ENCODE data around the gene SAMD11.
"Not testable (repeated sequence)": the region's sequence is repeated elsewhere in the genome, so short reads cannot be mapped to it uniquely, and the experiment has no call there.

Gene SAMD11, protein sequence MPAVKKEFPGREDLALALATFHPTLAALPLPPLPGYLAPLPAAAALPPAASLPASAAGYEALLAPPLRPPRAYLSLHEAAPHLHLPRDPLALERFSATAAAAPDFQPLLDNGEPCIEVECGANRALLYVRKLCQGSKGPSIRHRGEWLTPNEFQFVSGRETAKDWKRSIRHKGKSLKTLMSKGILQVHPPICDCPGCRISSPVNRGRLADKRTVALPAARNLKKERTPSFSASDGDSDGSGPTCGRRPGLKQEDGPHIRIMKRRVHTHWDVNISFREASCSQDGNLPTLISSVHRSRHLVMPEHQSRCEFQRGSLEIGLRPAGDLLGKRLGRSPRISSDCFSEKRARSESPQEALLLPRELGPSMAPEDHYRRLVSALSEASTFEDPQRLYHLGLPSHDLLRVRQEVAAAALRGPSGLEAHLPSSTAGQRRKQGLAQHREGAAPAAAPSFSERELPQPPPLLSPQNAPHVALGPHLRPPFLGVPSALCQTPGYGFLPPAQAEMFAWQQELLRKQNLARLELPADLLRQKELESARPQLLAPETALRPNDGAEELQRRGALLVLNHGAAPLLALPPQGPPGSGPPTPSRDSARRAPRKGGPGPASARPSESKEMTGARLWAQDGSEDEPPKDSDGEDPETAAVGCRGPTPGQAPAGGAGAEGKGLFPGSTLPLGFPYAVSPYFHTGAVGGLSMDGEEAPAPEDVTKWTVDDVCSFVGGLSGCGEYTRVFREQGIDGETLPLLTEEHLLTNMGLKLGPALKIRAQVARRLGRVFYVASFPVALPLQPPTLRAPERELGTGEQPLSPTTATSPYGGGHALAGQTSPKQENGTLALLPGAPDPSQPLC

GRCh38 chr1:923131-923990 lies at the start of gene SAMD11:
SAMD11 (plus strand) TSS chr1:923923; CDS start chr1:924432, 509 bp downstream.
- DNase-seq (ENCODE audit: low spot score), result no peak

DNA sequence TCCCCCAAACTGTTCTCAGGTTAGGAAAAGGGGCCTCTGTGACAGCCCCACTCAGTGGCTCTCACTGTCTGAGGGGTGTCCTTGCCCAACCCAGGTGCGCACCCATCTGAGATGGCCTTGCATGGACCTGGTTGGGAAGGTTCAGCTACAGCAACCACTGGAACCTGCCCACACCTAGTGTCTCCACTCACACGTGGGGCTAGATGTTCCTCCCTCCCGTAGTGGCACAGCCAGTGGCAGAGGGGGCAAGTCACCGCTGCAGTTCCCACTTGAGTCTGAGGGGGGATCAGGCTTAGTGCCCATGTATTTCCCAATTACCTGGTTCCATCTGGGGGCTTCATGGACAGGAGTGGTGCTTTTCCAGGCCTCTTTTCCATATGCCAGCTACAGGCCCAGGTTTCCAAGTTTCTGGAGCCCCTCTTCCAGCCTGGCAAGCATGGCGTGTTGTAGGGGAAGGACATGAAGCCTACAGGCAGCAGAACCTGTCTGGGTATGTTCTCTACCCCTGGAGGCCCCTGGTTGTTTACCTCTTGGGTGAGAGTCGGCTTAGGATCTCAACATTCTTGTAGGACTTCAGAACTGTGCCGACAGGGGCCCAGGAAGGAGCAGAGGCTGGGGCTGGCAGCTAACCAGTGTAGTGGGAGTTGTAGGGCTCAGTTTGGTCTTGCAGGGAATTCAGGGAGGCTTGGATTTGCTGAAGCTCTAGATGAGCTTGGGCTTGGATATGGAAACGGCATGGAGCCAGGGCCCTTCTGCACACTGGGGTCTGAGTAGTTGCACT lies 47.1 kb upstream of the SAMD11 start:
- DNase-seq (ENCODE audit: low spot score), result not testable (repeated sequence)

DNA sequence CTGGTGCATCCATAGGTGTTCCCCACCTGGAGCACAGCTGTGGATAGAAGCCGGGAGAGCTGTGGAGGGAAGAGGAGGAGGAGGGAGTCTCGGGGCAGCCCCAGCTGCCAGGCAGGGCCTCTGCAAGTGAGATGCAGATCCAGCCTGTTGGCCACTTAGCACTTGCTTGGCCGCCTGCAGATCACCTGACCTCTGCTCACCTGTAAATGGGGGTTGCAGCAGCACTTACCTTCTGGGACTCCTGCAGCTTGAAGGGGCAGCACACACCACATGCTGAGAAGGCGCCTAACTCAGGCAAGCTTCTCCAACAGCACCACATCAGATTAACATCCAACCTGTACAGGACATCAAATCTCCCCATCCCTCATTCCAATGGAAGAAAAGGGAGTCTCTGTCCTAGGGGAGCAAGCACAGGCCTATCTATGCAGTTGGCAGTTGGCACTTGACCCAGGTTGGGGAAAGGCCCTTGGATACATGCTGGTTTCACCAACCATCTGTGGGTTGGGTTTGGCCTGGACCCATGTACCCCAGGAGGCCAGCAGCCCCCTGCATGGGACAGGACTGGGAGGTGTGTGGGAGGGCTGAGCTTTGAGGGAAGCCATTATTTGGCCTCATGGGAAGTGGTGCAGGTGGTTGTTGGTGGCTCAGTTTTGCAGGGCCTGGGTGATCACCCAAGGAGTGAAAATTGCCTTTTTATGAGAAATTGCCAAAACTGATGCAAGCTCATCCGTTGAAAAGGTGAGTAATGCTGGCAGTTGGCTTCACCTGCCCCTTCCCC lies 46.3 kb upstream of the SAMD11 start:
- not testable (repeated sequence) for DNase-seq (ENCODE audit: low spot score)

- DNase-seq (ENCODE audit: low spot score), result not testable (repeated sequence)
These were observed 43.2 kb upstream of the SAMD11 start for GRCh38 chr1:880511-880910.

GRCh38 chr1:880915-881314 lies 42.8 kb upstream of the SAMD11 start:
- DNase-seq (ENCODE audit: low spot score), result not testable (repeated sequence)

GRCh38 chr1:886311-886710 lies 37.4 kb upstream of the SAMD11 start:
- no peak for DNase-seq (ENCODE audit: low spot score)

- DNase-seq (ENCODE audit: low spot score), result no peak
These were observed 37.0 kb upstream of the SAMD11 start for GRCh38 chr1:886760-887159.

DNA sequence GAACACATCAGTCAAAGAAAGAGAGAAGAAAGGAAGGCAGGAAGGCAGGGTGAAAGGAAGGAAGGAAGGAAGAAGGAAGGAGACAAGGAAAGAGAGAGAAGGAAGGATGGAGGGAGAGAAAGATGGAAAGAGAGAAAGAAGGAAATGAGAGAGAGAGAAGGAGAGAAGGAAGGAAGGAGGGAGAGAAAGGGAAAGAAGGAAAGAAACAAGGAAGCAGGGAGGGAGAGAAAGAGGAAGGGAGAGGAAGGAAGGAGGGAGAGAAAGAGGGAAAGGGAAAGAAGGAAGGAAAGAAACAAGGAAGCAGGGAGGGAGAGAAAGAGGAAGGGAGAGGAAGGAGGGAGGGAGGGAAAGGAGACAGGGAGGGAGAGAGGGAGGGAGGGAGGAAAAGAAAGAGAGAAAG lies 35.4 kb upstream of the SAMD11 start:
- DNase-seq (ENCODE audit: low spot score), result no peak

DNA sequence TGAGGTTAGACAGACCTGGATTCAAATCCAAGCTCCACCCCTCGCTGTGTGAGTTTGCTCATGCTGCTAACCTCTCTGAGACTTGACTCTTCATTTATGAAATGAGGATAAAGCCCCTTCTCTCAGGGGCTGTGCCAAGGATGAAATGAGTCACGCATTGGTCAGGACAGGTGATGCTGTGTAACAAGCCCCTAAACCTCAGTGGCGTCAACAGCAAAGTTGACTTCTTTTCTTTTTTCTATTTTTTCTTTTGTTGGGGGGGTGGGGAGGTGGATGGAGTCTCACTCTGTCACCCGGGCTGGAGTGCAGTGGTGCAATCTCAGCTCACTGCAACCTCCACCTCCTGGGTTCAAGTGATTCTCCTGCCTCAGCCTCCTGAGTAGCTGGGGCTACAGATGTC lies 33.9 kb upstream of the SAMD11 start:
- not testable (repeated sequence) for DNase-seq (ENCODE audit: low spot score)

DNA sequence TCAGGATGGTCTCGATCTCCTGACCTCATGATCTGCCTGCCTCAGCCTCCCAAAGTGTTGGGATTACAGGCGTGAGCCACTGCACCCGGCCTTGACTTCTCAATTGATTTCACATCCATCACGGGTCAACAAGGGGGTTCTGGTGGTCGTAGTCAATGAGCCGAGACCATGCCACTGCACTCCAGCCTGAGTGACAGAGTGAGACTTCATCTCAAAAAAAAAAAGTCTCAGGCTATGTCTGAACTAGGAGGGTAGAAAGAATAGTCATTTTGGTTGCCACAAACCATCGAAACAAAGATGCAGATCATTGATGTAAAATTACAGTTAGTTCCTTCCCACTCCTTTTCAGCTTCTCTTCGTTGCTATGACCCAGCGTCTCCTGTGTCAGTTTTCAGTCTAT lies 33.5 kb upstream of the SAMD11 start:
- not testable (repeated sequence) for DNase-seq (ENCODE audit: low spot score)

DNA sequence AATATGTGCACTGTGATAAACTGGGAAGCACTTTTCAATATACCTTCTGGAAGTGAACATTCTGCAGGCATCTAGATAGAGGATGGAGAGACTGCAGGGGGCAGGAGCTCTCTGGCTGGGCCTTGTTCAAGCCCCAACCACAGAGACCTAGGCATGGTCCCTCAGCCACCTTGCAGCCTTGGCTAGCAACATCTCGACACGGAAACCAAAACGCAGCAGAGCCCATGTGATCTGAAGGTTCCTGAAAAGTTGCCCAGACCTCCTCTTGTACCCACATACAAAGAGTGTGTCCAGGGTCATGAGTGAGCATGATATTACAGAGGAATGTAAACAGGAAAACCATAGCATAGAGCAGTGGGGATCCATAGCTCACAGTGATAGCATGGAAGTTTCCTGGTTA lies 33.1 kb upstream of the SAMD11 start:
- no peak for DNase-seq (ENCODE audit: low spot score)

DNA sequence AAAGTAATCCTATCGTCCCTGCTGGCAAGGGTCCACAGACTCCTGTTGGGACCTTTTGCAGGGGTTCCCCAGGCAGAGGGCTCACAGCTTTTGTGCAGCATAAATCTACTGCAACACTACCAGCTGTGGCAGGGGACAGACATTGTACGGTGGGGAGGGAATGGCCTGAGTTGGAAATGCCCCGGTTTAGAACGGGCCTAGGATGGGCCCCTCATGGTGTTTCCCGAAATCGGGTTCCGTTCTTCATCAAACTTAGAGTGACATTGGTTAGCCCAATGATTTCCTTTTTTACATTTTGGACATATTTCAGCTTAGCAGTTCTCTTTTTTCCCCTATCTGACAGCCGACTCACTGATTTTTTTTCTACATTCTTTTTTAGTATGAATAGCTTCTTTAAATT lies 26.5 kb upstream of the SAMD11 start:
- DNase-seq (ENCODE audit: low spot score), result no peak

DNA sequence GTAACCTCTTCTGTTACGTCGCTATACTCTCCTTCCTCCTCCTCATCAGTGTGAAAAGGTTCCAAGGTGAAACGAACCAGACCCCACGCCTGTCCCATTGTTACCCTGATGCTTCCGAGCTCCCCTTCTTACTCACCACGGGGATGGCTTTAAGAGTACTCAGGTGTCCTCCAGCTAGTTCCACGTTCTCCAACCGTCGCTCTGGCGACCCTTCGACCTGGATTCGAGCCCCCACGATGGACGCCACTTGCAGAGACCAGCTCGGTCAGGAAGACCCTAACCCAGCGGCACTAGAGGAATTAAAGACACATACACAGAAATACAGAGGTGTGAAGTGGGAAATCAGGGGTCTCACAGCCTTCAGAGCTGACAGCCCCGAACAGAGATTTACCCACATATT lies 25.8 kb upstream of the SAMD11 start:
- DNase-seq (ENCODE audit: low spot score), result not testable (repeated sequence)

DNA sequence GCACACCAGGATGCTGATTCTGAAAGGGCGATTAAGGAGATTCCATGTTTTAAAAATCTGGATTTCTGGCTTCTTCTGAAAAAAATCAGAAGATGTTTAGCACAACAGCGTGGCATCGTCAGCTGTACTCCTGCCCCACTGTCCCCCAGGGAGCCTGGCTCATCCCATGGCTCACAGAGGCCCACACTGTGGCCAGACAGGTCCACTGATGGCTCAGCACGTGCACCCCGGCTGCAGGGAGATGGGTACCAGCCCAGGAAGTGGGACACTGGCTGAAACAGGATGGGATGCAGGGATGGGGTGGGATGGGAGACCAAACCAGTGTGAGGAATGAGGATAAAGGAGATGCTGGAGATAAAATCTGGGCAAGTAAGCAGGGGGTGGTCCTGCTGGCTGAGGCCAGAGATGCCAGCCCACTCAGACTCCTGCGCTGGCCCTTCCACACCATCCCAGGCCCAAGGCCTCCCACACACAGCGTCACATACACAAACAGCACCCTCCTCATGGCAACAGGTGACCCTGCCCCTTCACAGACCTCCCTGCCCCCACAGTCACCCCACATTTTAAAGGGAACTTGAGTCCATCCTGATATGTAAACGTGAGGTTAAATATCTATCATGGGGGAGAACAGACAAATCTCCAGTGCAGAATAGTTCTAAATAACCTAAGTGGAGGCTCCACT lies 23.9 kb upstream of the SAMD11 start:
- no peak for DNase-seq (ENCODE audit: low spot score)

GRCh38 chr1:901108-901859 lies 22.4 kb upstream of the SAMD11 start:
- no peak for DNase-seq (ENCODE audit: low spot score)

DNA sequence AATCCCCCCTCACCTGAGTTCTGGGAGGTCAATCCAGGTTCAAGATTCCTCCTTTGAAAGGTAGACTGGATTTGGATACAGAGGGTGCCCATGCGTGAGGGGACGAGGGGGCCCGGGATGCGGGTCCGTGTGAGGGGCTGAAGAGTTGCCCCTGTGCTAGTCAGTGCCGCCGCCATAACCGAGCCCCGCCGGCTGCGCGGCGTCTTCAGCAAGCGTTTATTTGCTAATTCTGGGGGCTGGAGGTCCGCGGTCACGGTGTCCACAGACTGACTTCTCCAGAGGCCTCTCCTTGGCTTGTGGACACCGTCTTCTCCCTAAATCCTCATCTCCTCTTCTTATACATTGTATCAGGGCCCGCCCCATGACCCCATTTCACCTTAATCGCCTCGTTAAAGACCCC lies 20.9 kb upstream of the SAMD11 start:
- no peak for DNase-seq (ENCODE audit: low spot score)

DNA sequence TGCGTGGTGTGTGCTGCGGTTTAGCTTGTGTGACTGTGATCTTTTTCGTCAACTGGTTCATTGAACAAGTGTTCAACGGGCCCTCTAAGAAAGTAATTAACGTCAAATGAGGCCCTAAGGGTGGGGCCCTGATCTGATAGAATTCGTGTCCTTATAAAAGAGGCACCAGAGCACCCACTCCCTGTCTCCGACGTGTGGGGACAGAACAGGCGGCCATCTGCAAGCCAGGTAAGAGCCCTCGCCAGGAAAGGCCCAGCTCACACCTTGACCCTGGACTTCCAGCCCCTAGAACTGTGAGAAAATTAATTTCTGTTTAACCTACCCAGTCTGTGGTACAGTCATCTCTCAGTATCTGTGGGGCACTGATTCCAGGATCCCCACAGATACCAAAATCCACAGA lies 20.4 kb upstream of the SAMD11 start:
- no peak for DNase-seq (ENCODE audit: low spot score)

GRCh38 chr1:903721-904271 lies 19.9 kb upstream of the SAMD11 start:
- no peak for DNase-seq (ENCODE audit: low spot score)
